AG04449 (cell line): ENCODE data around the gene ZNF140.

Experiments used
- CTCF ChIA-PET: fragments of 350-600 bp; formaldehyde crosslinking; extraction: SDS; loops from one replicate; lab custom pipeline; 2021; ENCODE audit warnings: antibody characterized with exemption; lab: Yijun Ruan, JAX
- POLR2A ChIA-PET: fragments of 400-600, 350-600 bp; formaldehyde crosslinking; extraction: SDS; loops from one replicate; lab custom pipeline; 2020; ENCODE audit warnings: antibody characterized with exemption, inconsistent platforms; lab: Yijun Ruan, JAX
- DNase-seq: peaks from one replicate; pipeline ENCODE4 v3.0.0-alpha.2; 2010; ENCODE audit warnings: low read depth, low spot score
- H3K4me3 ChIP-seq: 2 replicates; pipeline ENCODE4 v1.5.1; 2011; ENCODE audit warnings: low read depth, mild to moderate bottlenecking, control low read depth, low read length
- CTCF ChIP-seq: IDR thresholded peaks from one replicate; pipeline ENCODE4 v1.5.1; 2011; ENCODE audit warnings: mild to moderate bottlenecking, moderate library complexity, low read length, control low read depth, inconsistent platforms; ENCODE audit not compliant: insufficient read depth; ENCODE audit errors: missing control alignments

ZNF140 gene

GRCh38 chr12:133080368-133081158 is at the start of gene ZNF140:
ZNF140 (plus strand) TSS chr12:133080923; CDS start chr12:133081321, 398 bp downstream.
- POLR2A ChIA-PET, result interaction anchor here (0.6 to 1.1 kb wide), 6 partner anchors 12 to 193 kb away, joined by 3 to 4 read pairs (median 4); partner anchors contain the start of genes CHFR, ZNF10 and ZNF891
- peak; percentile 85 for DNase-seq
- peak; percentile 21 for TF ChIP-seq CTCF
- CTCF ChIA-PET, result interaction anchor here (1.1 to 2.2 kb wide), 2 partner anchors 94 to 101 kb away, joined by 4 to 5 read pairs; partner anchors contain the start of genes ZNF26 and ZNF268
- H3K4me3 ChIP-seq, result peak within 1 kb of the TSS; percentile 91

GRCh38 chr12:133037207-133038005 is 43.3 kb upstream of the ZNF140 start, which contains the start of gene ZNF84:
ZNF84 (plus strand) TSS chr12:133037509; CDS start chr12:133041468, 3,959 bp downstream.
- H3K4me3 ChIP-seq, result peak within 1 kb of the TSS; percentile 78
- TF ChIP-seq CTCF, result no peak
- peak; percentile 93 for DNase-seq
- POLR2A ChIA-PET, result no interaction called here
- CTCF ChIA-PET, result no interaction called here

- CTCF ChIA-PET, result interaction anchor here (1.6 kb wide), 1 partner anchor 9 kb away, joined by 3 read pairs; no protein-coding TSS in a partner anchor
- no peak for DNase-seq
- no peak for TF ChIP-seq CTCF
- POLR2A ChIA-PET, result no interaction called here
- peak overlapping the region; percentile 78 for H3K4me3 ChIP-seq
These were observed 42.5 kb upstream of the ZNF140 start for GRCh38 chr12:133038118-133038709.

GRCh38 chr12:133046698-133047097 is 34.0 kb upstream of the ZNF140 start:
- TF ChIP-seq CTCF, result no peak
- ChIA-PET POLR2A (no interaction called here), CTCF (interaction anchor here (1.1 kb wide), 1 partner anchor 8 kb away, joined by 3 read pairs; no protein-coding TSS in a partner anchor)
- no peak for DNase-seq
- H3K4me3 ChIP-seq, result no peak overlapping the region

GRCh38 chr12:133057446-133057845 is 23.3 kb upstream of the ZNF140 start:
- CTCF ChIA-PET, result no interaction called here
- POLR2A ChIA-PET, result no interaction called here
- no peak for DNase-seq
- TF ChIP-seq CTCF, result no peak
- no peak overlapping the region for H3K4me3 ChIP-seq
